GM18868 (cell line): Measurements from ENCODE around the gene GPSM3.
"Not testable (repeated sequence)": the region's sequence is repeated elsewhere in the genome, so short reads cannot be mapped to it uniquely, and the experiment has no call there.

Experiments
- ATAC-seq: cut with Tn5 transposase; IDR thresholded peaks from one replicate; pipeline ENCODE4 v1.9.1; 2021; ENCODE audit warnings: mild to moderate bottlenecking, moderate library complexity; ENCODE audit not compliant: unreplicated experiment

Gene GPSM3

GRCh38 chr6:32203426-32204267 lies 11.2 kb upstream of the GPSM3 start:
- no peak for ATAC-seq

GRCh38 chr6:32202186-32202585 lies 9.7 kb upstream of the GPSM3 start:
- no peak for ATAC-seq

- no peak for ATAC-seq
Observed at GRCh38 chr6:32200711-32201475, 8.4 kb upstream of the GPSM3 start.

GRCh38 chr6:32198866-32199265 lies 6.4 kb upstream of the GPSM3 start:
- no peak for ATAC-seq

- ATAC-seq: no peak
Observed at GRCh38 chr6:32198345-32198696, 5.9 kb upstream of the GPSM3 start.

GRCh38 chr6:32196682-32197616 lies 4.5 kb upstream of the GPSM3 start:
- ATAC-seq: no peak

- ATAC-seq: peak; percentile 77
Observed at GRCh38 chr6:32195902-32196681, 3.6 kb upstream of the GPSM3 start.

- ATAC-seq: peak; percentile 63
Observed at GRCh38 chr6:32195652-32195901, 3.1 kb upstream of the GPSM3 start.

- no peak for ATAC-seq
Observed at GRCh38 chr6:32194825-32195651, 2.6 kb upstream of the GPSM3 start.

GRCh38 chr6:32194388-32194787 lies 1.9 kb upstream of the GPSM3 start:
- no peak for ATAC-seq

- not testable (repeated sequence) for ATAC-seq
Observed at GRCh38 chr6:32193096-32193495, 653 bp upstream of the GPSM3 start.

GRCh38 chr6:32191696-32192607 lies 491 bp downstream of the GPSM3 start:
- no peak for ATAC-seq

- ATAC-seq: no peak
Observed at GRCh38 chr6:32190911-32191677, 1.3 kb downstream of the GPSM3 start.

GRCh38 chr6:32190054-32190851 lies 2.2 kb downstream of the GPSM3 start, which contains the start of gene PBX2:
PBX2 (minus strand) TSS chr6:32190202; CDS start chr6:32189915, 287 bp downstream.
- ATAC-seq: peak; percentile 70

GRCh38 chr6:32189742-32190053 lies 2.7 kb downstream of the GPSM3 start:
- no peak for ATAC-seq

GRCh38 chr6:32189069-32189741 lies 3.2 kb downstream of the GPSM3 start:
- no peak for ATAC-seq
